Stimulated activated CD4-positive, alpha-beta T cell treated with anti-CD3 and anti-CD28 coated beads, Interleukin-1b, Interleukin-23, amount 100 ng/mL, for 24 hours (primary cell): ENCODE data around the gene COA8.

Experiments
- DNase-seq, 4 experiments: peaks; one replicate each; pipeline ENCODE4 v3.0.0-alpha.2; 2020; ENCODE audit warnings: low read depth in 4 of 4, low spot score in 1 of 4

COA8 gene, protein sequence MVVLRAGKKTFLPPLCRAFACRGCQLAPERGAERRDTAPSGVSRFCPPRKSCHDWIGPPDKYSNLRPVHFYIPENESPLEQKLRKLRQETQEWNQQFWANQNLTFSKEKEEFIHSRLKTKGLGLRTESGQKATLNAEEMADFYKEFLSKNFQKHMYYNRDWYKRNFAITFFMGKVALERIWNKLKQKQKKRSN

DNA sequence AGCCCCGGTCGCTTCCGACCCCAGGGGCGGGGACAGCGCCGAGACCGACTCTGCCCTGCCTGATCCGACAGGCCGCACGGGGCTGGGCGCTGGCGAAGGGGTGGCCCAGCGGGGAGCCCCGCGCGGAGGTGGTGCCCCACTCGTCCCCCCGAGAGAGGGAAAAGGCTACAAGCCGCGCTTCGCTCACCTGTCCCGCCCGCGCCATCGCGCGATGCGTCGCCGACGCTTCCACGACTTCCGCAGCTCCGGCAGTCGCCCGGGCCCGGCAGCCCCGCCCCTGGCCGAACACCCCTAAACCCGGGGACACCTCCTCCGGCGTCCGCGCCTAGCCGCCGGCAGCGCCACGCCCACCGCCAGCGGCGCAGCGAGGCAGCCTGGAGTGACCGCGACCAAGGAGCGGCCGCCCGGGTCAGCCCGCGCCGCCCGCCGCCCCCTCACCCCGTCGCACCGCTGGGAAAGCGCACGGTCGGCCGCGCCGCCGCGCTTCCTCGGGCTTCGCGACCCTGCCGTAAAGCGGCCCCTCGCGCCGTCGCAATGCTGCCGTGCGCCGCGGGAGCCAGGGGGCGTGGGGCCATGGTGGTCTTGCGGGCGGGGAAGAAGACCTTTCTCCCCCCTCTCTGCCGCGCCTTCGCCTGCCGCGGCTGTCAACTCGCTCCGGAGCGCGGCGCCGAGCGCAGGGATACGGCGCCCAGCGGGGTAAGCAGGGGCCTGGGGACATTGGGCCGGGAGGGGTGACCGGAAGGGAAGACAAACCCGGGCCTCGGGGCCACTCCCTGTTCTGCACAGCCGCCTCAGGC is at the start of gene COA8, which contains the start of gene BAG5:
Gene COA8, plus strand, starts transcription at position 532 of the 797 bp plus-strand sequence. Its CDS starts 42 bp downstream, at position 574.
Gene BAG5, minus strand, starts transcription at position 229 of the 797 bp plus-strand sequence. CDS start 1,493 bp downstream, outside the sequence.
- peak; percentile 61 to 83 (median 73) for DNase-seq

DNA sequence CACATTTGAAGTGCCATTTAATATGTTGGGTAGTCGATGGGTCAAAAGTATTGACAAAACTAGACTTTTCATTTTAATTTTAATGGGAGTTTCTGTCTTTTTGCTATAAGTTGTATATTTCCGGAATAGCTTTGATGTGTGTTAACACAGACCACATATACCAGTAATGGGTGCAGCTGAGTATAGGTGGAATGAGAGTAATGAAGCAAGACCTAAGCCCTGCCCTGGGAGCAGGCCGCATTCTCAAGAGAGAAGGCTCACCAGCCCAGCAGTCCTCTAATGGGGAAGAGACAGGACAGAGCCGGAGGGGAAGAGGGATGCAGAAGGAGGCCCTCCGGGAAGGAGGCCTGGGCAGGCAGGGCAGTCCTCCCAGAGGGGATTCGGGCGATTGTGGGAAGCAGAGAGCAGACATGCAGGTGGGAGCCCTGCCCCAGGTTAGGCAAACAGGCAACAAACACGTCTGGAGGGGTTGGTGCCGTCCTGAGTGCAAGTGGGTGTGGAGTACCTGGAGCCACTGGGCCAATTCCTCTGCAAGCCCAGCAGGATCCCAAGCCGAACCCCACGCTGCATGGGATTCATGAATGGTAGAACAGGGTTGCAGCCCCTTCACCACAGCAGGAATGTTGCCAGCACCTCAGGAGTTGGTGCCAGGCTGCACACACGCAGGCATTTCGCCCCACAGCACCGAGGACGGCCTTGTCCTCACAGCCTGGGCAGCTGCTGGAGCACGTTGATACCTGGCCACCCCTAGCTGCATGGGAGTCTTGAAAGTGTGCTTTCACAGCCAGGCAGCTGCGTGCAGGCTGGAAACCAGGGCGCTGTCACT is 48.0 kb upstream of the COA8 start:
- no peak for DNase-seq

DNA sequence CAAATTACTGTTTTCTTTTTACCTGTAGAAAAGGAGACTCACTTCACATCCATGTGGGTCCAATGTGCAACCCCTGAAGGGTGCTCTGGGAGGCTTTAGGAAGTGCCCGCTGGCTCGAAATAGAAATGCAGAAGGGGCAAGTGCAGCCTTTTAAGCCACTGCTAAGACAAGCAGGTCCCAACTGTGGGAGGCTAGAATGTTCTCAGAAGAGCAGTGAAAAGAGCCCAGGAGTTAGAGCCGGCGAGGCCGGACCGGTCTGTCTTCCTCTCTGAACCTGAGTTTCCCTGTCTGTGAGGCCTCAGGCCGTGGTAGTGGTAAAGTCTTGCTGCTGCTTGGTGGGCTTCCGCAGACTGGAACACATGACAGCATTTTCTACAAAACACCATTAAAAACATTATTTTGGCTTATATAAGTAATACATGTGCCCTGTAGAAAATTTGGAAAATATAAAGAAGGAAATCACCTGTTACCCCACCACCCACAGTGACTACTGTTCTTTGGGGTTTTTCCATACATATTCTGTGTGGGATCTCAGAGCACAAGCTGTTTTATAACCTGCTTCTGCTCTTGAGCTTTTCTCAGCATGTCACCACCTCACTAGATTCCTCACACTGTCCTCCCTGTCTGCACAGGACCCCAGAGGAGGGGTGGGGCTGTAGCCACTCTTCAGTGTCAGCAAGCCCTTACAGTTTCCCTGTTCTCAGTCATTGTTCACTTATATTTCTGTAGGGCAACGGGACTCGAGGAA is 46.2 kb upstream of the COA8 start:
- no peak for DNase-seq

DNA sequence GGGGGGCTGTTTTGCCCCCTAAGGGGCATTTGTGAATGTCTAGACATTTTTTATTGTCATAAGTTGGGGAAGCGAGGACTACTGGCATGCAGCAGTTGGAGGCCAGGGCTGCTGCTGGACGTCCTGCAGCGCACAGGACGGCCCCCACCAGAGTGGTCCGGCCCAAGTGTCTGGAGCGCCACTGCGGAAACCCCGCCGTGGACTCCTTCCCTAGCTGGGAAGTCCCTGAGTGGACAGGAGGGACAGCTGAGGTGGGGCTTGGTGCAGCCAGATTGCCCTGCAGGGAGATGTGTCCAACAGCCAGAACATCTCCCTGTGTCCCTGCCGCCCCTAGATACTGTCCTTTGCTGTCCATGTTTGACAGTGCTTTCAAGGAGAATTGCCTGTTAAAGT is 45.6 kb upstream of the COA8 start:
- DNase-seq: no peak

DNA sequence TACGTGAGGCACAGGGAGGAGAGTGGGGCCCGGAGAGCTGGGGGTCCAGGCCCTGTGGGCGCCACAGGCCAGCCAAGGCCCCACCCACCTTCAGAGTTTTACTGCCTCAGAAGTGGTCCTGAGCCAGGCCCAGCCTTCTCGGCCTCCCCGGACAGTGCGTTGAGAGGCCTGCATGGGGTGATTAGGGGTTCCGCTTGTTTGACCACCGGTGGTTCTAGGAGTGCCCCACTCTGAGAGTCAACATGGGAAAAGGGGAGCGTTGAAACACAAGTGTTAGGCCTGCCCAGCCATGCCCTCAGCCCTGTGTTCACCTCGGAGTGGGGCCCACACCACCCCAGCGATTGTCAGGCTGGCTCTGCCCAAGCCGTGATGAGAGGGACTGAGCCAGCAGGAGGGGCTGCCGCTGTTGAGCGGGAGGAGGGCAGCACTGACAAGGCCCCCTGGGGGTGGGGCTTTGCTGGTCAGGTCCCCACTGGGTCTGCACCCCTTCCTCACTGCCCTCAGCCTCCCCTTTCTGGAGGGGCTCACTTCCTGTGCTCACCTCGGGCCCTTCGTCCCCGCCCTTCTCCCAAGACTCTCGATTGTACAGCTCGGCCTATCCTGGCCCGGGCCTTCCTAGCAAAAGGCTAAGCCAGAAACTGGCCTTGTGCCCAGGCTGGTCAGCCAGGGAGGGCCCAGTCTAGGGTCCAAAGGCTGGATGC is 44.9 kb upstream of the COA8 start:
- DNase-seq: no peak

DNA sequence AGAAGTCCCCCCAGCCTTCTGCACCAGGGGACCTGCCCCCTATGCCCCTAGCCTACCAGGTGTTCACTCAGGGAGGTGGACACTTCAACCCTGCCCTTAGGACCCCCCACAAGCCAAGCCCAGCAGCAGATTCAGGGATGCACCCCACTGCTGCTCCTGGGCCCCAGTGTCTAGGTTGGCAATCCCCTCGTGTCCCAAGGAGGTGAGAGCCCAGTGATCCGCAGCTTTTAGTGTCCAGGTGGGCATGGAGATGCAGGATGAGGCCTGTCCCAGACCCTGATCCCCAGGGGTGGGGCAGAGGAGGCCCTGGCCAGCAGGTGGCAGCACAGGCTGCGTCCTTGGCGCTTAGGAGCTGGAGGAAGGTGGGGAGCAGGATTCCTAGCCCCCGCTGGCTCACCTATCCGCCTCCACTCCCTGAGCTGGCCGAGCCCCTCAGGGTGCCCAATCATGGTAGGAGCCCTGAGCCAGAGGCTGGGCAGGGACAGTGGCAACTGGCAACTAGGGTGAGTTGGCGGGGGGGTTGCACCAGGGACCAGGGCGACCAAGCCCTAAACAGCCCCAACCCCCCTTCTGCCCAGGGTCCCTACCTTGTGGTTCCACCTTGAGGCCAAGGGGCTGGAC is 44.2 kb upstream of the COA8 start:
- DNase-seq: peak in 1 of 4 experiments; percentile 38

DNA sequence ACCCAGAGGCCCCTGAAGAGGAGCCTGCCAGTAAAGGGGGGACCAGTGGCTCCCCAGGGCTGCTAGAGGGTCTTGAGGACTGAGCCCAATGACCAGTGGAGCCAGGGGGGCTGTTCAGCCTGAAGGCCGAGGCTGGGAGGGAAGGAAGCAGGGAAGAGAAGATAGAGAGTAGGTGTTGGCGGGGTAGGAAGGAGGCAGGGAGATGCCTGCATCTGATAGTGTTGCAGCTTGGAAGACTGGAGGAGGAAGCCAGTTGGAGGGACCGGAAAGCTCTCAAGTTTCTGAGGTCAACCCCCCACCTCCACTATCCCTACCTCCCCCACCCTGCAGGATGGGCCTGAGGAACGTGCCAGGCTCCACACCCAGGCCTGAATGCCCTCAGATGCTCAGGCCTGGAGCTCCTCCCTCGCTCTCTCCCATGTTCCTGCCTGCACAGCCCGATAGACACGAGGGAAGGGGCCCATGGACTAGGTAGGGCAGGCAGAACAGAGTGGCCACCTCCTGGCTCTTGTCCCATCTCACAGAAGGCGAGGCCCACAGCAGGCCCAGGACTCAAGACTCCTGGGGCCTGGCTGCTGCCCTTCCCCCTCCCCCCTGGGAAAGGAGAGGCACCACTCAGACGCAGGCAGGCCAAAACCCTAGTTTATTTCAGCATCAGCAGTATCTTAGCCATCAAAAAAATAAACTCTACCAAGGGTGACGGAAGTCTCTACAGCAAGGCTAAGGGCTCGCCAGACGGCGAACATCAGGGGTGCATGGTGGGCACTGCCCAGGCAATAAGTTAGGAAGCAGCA is 43.5 kb upstream of the COA8 start:
- no peak for DNase-seq

DNA sequence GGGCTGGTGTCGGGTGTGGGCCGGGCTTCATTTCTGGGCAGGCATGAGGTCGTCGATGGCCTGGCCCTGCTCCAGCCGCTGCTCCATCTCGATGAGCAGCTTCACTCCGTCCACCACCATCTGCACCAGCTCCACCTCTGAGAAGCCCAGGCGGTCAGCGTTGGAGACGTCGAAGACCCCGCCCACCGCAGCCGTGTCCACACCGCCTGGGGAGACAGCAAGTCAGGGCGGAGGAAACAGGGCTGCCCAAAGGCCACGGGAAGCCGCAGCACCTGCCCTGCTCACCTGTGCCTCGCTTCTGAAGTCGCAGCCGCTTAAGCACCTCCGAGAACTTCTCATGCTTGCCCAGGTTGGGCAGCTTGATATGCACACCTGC is 42.9 kb upstream of the COA8 start:
- DNase-seq: no peak

DNA sequence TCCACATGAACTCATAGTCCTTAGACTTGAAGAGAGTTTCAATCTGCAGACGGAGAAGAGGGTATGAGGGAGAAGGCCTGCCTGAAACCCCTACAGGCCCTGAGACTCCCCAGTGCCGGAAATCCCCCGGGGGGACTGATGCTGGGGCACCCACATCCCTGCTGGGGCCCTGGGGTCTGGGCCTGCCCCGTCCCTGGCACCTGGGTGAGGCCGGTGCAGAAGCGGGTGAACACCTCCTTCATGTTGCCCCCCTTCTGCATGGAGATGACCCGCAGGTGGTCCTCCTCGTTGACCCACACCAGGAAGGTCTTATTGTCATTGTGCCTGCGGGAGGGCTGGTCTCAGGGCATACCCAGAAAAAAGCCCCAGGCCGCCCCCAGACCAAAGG is 42.5 kb upstream of the COA8 start:
- no peak for DNase-seq

DNA sequence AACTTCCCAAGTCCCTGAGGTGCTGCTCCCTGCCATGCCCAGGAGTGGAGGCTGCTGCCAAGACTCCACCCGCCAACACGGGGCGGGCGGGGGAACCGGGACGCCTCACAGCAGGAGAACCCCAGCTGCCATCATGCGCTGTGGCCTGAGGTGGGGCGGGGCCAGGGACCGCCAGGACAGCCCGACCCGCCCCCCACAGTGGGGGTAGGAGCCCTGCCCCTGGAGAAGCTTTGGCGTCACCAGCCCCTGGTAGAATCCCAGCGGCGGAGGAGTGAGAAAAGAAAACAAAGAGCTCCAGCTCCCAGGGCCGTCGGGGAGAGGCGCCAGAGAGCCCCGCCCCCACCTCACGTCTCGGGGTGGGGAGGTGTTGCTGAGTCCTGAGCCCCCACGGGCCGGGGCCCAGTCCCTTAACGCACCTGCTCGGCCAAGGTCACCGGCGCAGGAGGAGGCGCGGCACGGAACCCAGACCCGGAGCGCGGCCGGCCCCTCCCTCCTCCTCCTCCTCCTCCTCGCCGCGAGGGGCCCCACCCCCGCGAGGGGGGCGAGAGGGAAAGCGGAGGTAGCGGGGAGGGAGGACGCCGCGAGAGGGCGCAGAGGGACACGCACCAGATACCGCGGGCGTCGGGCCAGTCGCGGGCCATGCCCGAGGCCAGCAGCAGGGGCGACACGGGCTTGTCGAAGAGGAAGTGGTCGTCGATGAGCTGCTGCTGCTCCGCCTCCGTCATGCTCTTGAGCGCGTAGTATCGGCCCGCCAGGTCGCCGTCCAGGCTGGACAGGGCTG is 41.9 kb upstream of the COA8 start:
- no peak for DNase-seq

DNA sequence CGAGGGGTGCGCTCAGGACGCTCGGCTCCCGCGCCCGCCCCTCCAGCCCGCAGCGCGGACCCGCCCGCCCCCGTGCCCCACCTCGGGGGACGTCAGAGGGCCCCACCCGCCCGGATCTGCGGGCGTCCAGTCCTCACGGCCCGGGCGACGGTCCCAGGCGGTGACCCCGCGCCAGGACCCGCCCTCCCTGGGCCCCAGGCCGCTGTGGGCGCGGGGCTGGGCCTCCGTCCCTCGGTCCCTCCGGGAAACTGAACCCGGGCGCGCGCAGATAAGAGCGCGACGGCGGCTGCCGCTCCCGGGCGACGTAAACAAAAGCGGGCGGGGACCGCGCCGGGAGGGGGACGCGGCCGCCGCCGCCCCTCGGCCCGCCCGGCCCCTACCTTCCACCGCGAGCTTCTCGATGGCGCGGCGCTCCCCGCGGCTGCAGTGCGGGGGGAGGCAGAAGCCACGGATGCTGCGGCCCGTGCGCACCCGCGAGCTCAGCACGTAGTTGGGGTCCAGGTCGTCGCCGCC is 41.3 kb upstream of the COA8 start:
- DNase-seq: no peak

DNA sequence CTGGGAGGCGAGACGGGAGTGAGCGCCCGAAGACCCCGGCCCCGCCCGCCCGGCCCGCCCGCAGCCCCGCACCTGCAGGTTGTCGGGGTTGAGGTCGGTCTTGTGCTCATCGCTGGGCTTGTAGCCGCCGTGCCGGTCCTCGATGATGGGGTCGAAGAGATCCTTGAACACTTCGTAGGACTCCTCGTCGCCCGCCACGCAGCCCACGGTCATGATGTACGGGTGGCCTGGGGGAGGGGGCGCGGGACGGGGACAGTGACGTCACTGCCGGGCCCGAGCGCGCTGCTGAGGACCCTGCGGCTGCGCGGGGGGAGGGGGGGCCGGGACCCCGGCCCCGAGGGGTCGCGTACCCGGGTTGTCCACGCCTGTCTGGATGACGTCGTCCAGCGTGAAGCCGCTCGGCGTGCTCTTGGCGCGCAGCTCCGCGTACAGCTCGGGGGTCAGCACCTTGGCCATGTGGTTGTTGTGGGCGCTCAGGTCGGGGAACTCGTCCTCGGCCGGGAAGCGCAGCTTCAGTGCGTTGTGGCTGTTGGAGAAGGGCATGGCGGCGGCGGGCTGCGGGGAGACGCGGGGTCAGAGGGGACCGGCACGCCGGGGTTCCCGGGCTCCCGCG is 40.7 kb upstream of the COA8 start:
- DNase-seq: no peak

DNA sequence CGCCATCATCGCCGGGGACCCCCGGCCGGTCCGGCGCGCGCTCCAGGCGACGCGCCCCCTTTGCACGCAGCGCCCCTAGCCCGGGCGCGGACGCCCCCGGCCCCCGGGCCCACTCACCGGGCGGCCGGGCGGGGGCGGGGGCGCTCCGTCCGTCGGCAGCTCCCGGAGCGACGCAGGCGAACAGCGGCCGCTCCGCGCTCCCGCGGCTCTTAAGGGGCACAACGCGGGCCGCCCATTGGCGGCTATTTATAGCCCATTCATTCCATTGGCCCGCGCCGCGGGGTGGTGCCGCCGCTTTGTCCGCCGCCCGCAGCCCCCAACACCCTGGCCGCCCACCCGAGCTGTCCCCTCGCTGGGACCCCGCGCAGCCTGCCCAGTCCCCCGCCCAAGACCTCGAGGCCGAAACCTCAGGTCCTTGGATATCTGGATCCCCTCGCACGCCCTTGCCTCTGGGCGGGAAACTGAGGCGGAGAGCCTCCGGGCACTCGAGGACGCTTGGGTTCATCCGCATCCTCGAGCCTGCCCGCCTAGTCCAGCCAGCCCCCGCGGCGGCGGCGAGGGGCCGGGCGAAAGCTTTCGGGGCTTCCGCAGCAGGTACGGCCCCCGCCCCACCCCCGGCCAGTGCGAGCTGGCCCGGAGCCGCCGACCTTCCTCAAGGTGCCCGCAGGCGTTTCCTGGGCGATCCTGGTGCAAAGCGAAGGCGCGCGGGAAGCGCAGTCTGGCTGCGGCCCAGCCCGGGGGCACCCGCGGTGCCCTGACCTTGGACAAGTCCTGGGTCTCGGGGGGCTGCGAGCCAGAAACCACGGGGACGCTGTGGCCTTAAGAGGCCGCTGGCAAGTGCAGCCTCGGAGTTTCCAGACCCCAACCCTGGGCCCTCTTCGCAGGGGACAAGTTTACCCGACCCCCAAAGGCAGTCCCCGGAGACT is 39.8 kb upstream of the COA8 start, which contains the start of gene CKB:
Gene CKB, minus strand, starts transcription at position 182 of the 926 bp plus-strand sequence. CDS start 337 bp downstream, outside the sequence.
- DNase-seq: no peak

DNA sequence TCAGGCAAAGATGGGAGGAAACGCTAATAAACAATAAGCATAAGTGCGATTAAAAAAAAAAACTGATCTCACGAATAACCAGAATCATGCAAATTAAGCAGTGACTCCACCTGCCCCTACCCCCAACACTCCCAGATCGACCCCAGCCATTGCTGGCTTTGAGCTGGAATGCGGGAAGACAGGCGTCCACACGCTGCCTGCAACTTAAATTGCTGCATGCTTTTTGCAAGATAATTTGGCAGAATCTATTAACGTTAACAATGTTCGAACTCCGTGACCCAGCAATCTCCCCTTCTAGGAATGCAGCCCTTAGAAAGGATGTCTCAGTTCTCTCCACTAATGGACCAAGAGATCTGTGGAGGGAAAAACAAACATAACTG is 39.2 kb upstream of the COA8 start:
- no peak for DNase-seq

DNA sequence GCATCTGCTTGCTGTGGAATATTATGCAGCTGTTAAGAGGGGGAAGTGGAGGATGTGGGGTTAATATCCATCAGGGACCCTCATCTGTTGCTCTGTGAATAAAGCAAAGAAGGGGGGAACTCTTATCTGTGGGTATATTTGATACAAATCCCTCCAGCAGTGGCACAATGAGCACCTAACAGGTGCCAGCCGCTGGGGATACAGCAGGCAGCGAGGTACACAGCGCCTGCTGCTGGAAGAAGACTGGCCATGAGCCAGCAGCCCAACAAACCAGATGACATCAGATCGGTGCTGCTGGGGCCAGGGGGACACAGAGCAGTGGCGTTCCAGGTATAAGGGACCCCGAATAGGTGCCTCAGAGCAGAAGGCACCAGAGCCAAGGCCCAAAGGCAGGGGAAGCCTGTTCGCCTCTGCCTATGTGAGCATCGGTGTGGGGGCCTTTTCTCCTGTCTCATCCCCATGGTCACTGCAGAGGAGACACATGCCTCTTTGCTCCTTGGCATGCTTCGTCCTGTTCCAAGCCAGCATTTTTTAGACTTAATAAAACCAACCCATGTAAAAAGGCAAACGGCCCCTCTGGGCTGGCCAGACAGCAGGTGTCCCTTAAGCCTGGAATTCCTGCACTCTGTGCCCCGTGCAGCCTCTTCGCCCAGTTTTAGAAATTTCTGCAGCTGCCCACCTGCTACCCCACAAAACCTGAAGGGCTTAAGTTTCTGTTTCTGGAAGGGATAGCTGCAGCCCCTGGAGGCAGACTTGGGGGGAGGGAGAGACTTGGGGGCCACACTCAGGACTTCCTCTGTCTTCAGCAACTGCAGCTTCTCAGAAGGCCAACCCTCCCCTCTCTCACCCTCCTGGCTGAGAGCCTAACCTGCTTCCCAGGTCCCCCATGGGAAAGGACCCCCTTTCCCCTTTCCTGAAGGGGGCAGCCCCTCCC is 38.5 kb upstream of the COA8 start:
- DNase-seq: no peak
